Omental fat pad (tissue), 4 donors: ENCODE data around the gene DLEC1. TPM values are rescaled to one million over a fixed set of nuclear protein-coding genes. Genes with fewer than 3 reads are reported as not detected.
A peak's percentile ranks its signal among the peaks of the same experiment; 100 is the strongest.

Experiments
- ATAC-seq: fragments of 150-250 bp; one replicate; pipeline ENCODE4 v1.9.1; 2016; ENCODE audit warnings: mild to moderate bottlenecking, moderate library complexity; ENCODE audit not compliant: low FRiP score
- DNase-seq: peaks from one replicate; pipeline ENCODE4 v3.0.0-alpha.2; 2019; ENCODE audit warnings: low spot score
- total RNA-seq, 4 donors: library from RNA; depleted of rRNA; stranded (reverse); fragments of >200 nt; gene quantifications; one replicate each; pipeline ENCODE4 v1.1.0, GENCODE V29; 2016
- TF ChIP-seq, protein P1 (sequence below), 3 donors: fragments of 450-650 bp; IDR thresholded peaks; one replicate each; pipeline ENCODE4 v1.5.1; 2016 to 2017; ENCODE audit warnings: antibody characterized with exemption in 3 of 3, mild to moderate bottlenecking in 3 of 3, moderate library complexity in 2 of 3

DLEC1 gene
- total RNA-seq, 4 donors from 2014 or later: 0.47 to 5.5 (median 1.4) TPM

- DNase-seq (peak; percentile 2), ATAC-seq (no peak)
- TF ChIP-seq, protein P1, sequence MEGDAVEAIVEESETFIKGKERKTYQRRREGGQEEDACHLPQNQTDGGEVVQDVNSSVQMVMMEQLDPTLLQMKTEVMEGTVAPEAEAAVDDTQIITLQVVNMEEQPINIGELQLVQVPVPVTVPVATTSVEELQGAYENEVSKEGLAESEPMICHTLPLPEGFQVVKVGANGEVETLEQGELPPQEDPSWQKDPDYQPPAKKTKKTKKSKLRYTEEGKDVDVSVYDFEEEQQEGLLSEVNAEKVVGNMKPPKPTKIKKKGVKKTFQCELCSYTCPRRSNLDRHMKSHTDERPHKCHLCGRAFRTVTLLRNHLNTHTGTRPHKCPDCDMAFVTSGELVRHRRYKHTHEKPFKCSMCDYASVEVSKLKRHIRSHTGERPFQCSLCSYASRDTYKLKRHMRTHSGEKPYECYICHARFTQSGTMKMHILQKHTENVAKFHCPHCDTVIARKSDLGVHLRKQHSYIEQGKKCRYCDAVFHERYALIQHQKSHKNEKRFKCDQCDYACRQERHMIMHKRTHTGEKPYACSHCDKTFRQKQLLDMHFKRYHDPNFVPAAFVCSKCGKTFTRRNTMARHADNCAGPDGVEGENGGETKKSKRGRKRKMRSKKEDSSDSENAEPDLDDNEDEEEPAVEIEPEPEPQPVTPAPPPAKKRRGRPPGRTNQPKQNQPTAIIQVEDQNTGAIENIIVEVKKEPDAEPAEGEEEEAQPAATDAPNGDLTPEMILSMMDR (IDR thresholded peaks at IDR 0.05): no peak
These were observed 75.3 kb downstream of the DLEC1 start for GRCh38 chr3:38114052-38114874.

DNA sequence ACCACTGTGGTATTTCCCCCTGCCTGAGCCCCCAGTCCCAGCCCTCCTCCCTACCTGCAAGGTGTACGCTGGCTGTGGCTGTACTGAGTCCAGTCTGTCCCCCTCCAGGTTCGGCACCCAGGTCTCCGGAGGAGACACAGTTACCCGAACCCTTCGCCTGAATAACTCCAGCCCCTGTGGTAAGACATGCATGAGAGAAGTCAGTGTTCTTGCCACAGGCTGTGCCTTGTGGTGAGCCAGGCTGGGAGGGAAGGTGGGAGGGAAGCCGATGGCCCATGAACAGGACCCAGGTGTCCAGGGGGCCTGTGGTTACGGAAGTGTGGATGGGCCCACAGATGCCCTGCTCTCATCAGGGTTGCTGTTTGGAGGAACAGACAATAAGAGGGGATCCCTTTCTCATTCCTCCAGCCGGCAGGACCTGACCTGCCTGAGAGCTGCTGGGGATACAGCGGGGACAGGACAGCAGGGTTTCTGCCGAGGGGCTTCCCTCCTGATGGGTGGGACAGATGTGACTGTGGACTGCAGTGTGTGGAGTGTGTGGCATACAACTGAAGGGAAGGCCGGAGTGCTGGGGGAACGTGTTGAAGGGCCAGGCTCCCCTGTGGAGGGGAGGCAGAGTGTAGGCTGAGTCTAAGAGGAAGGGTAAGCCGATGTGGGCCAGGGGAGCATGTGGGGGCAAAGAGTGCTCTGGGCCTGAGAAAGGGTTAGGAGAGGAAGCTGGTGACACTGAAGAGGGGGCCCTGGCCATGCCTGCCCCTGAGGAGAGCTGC lies 76.1 kb downstream of the DLEC1 start:
- DNase-seq: peak; percentile 20
- TF ChIP-seq, protein P1 (IDR thresholded peaks at IDR 0.05): no peak

GRCh38 chr3:38115645-38116427 lies 76.8 kb downstream of the DLEC1 start:
- peak; percentile 4 for DNase-seq
- ATAC-seq: no peak
- TF ChIP-seq, protein P1 (IDR thresholded peaks at IDR 0.05): no peak

More for the DNA sequence above, 76.1 kb downstream of the DLEC1 start:
- no peak for ATAC-seq

- ATAC-seq (no peak), DNase-seq (peak; percentile 11)
- TF ChIP-seq, protein P1 (IDR thresholded peaks at IDR 0.05): no peak
These were observed 77.6 kb downstream of the DLEC1 start for GRCh38 chr3:38116471-38117162.

DNA sequence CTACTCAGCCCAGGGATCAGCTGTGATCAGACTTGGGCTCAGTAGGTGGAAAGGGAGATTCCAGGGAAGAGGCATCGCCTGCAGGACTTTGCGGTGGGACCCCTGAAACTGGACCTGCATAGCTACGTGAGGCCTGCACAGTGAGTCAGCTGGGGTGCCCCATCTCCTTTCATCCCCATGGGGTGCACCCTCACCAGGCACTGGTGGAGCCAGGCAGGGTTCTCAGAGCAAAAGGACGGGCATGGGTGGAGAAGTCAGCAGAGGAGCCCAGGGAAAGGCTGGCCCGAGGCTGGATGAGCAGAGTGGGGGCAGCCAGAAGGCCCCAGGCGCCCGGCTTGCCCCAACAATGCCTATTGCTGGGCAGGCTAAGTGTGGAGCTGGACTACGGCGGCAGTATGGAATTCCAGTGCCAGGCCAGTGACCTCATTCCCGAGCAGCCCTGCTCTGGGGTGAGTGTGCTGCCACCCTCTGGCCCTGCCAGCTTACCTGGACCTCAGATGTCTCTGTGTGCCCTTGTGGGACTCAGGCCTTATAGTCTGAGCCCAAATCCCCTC lies 78.2 kb downstream of the DLEC1 start:
- DNase-seq (no peak), ATAC-seq (peak; percentile 23)
- TF ChIP-seq, protein P1 (IDR thresholded peaks at IDR 0.05): no peak
